GM19328 (cell line): ENCODE measurements around the gene THUMPD3.

Experiments used
- ATAC-seq: cut with Tn5 transposase; IDR thresholded peaks from one replicate; pipeline ENCODE4 v1.9.1; 2021; ENCODE audit warnings: mild to moderate bottlenecking, moderate library complexity; ENCODE audit not compliant: unreplicated experiment

The THUMPD3 gene

DNA sequence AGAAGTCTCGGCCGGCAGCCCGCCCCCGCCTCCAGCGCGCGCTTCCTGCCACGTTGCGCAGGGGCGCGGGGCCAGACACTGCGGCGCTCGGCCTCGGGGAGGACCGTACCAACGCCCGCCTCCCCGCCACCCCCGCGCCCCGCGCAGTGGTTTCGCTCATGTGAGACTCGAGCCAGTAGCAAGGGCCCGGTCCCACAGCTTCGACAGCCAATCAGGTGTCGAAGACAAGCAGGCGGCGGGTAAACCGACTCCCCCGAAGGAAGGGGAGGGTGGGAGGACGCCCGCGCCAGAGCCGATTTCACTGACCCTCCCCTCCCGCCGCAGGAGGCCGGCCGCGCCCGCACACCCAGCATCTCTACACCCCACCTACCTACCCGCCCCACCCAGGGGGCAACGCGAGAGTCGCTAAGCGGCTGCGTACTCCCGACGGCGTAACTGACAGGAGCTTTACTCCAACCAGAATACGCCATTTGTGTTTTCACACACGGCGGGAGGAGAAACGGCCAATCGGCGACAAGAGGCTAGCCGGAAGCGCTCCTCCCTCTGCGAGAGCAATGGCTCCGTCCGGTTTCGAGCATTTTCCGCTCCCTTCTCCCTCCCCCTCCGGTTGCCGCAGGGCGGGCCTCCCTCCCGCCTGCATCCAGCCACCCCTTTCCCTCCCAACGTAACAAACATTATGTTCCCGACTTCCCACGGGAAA lies 33.9 kb downstream of the THUMPD3 start:
- ATAC-seq: peak; percentile 74

DNA sequence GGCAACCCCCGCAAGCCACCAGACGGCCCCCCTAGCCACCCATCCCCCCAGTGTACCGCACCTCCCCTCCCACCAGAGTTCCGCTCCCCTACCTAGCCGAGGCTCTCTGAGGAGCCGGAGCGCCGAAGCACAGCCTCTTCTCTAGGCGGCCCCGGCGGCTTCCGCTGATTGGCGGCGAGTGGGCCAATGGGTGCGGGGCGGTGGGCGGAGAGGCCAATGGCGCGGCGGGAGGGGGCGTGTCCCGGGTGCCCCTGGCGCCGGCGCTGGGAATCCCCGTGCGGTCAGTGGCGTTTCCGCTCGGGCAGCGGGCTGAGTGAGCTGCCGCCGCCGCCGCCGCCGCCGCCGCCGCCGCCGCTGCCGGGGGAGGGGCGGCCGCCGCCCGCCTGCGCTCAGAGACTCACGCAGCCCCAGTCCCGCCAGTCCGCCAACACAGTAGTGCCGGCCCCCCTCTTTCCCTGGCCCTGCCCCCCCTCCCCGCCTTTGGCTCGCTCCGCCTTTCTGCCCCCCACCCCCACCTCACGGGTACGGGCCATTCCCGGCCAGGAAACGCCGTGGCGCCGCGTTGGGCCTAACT lies 34.6 kb downstream of the THUMPD3 start, which contains the start of gene SETD5:
Gene SETD5 (plus strand): TSS at position 284 of the 574 bp plus-strand sequence. CDS start 31,324 bp downstream, outside the sequence.
- peak; percentile 48 for ATAC-seq

DNA sequence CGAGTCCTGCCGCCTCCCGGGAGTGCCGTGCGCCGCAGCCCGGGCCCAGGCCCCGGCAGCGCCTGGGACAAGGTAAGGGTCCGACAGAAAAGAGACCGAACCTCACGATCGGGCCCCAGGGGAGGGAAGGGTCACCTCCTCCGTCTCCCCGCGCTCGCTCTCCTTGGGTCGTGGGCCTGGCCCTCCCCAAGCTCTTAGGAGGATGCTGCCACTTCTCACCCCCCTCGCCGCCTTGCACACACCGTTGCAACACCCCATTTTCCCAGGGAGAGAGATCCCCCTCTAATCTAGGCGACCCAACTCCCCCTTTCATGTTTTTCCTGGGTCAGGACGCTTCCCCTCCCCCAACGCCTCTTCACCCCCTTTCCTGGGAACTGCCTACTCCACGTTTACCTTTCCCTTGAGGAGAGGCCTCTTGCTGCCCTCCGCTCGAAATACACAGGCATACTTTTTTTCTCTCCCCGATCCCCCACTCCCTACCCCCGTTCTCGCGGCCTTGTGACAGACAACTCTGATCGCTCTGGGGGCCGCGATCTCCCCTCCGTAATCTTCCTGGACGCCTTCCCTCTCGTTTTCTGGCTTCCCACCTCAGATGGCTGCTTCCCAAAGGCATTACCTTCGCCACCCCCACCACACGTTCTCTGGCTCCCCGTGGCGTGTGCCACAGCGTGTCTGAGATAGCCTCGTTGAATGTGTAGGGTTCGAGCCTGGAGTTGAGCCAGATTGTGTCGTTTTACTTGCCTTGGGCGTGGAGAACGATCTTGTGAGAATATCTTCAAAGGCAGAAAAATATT lies 35.2 kb downstream of the THUMPD3 start:
- no peak for ATAC-seq

DNA sequence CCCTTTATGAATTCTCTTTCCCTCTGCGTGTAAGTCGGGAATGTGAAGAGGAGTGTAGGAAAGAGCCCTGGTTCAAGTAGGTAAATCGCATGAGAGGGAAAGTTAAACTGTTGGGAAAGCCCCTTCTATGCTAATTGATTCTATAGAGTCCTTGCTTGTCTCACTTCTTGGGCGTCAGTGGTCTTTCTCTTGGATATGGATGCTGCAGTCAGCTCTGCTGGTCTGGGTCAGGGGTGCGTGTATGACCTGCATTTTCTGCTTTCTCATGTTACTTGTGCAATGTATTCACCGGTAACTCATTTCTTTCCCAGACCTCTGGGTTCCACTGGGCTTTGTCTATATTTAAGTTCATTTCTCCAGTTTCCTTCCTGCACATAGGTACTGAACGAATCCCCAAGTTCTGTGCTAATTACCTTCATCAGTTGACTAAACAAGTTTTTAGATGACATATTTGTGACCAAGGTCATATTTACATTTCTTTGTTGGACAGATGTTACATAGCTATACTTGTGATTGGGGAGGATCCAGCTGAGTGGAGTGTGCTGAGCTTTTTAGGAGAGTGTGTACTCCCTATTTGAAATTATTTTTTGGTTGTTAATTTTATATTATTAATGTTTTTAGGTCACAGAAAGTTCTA lies 36.0 kb downstream of the THUMPD3 start:
- ATAC-seq: no peak

DNA sequence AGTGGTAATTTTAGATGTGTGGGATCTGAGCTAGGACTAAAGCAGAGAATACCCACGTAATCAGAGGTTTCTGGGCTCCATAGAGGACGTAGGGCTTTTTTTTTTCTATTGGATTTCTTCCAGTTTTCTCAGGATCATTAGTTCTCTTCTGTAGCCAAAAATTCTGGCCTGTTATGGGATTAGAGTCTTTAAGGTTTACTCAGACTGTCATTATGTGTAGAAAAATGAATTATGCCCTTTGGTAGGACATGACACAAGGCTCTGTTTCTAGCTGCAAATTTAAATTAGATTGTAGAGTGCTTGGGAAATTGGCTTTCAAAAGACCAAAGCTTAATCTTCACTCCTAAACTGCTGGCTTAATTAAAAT lies 36.5 kb downstream of the THUMPD3 start:
- ATAC-seq: no peak

DNA sequence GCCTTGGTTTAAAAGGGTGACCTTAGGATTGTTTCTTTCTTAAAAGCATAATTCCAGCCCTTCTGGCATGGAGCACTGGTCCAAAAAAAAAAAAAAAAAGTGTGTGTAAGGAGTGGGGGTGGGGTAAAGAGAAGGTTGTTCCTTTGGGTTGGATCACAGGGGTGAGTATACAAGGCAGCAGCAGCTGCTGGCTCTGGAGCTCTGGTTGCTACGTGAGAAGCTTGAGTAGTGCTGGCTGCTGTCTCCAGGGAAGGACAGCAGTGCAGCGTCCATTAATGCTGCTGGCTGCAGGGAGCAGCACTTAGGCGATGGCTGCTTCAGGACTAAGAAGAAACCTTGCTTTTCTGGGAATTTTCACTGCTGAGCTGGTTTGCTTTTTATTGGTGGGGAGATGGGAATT lies 36.9 kb downstream of the THUMPD3 start:
- ATAC-seq: no peak

DNA sequence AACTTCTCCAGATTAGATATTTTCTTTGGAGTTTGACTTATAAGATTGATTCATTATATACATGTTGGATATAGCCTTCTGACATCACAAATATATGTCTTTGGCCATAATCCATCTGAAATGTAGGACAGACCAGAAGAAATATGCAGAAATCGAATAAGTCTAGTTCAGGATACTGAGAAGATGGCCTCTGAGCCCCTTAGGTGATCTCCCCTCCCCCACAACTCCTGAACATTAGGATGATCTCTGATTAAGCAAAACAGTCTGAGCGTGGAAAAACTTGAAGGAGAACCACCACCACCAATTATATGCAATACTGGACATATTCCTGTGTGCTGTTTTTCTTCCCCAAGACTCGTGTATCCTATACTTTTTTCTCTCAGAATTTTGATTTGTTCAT lies 37.8 kb downstream of the THUMPD3 start:
- ATAC-seq: no peak

DNA sequence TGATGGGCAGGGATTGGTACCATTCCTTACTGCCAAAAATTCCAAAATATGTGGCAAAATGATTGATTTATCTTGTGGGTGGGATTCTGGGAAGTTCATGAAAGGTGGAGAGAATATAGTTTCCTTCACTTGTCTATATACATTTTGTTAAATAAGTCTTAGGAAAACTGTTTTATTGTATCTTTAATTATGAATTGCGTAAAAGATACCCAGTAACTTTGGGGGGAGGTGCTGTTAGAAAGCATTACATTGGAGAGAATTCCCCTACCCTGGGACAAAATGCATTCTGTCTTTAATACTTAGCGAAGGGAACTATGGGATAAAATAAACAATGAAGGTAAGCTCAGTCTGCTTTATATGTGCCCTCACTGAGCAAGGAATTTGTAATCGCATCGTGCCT lies 39.1 kb downstream of the THUMPD3 start:
- no peak for ATAC-seq

DNA sequence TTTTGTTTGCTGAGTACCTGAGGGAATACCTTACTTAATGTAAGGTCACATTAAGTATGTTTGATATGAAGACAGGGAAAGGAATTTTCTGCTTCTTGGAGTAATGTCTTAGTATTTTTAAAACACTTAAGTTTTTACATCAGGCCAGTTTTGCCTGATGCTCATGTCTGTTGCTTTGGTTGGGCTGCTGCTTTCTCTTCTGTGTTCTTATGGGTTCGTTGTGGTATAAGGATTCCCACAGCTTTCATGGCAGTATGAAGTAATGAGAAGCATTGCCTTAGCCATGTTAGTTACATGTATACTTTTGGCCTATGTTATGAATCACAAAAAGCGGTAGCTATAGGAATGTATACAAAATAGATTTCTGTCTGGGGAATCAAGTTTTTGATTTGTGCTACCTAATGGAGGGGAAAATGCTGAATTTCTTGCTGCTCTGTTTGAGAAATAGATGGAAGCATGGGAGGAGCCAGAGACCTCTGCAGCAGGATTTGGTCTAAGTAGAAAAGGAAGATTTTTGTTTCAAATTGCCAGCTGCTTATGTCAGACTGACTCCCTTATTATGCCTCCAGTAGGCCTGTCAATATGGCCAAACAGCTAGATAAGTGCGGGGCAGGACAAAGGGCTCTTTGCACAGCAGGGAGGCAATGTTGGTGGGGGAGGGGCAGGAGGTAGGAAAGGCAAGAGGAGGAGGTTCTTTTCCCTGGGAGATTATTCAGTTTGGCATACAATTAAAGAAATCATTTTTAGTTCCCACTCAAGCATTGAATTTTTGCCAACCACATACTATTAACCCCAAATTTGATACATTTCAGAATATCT lies 39.8 kb downstream of the THUMPD3 start:
- ATAC-seq: no peak

DNA sequence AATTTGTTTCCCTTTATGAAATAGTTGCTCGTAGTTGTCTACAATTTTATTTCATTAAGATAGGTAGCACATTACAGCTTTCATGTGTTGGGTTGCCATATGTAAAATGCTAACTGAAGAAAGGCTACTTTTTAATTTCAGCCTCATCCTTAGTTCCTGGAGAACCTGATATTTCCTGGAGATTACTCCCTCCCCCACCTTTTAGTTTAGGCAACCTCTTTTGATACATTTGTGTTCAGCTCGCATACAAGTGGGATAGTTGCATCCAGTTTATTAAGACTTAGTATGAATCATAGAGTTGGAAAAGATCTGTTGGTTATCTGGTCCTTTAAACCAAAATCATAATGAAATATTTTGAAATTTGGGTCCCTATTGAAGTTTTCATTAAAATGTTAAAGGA lies 40.6 kb downstream of the THUMPD3 start:
- no peak for ATAC-seq

DNA sequence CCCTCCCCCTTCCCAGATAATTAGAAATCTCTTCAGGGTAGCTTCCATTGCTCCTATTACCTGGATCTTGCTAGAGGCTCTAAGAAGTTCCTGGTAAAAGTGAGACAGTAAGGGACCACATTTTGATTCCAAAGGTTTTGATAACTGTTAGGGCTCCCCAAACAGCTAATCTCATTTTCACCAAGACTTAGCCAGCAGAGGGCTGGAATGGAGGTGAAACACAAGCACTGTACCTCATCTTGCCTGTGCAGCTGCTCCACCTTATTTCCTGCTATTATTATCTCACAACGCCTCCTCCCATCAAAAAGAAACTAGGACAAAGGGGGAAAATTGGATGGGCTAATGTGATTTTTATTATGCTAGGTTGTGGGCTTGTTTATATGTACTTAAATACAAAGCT lies 41.8 kb downstream of the THUMPD3 start:
- no peak for ATAC-seq

DNA sequence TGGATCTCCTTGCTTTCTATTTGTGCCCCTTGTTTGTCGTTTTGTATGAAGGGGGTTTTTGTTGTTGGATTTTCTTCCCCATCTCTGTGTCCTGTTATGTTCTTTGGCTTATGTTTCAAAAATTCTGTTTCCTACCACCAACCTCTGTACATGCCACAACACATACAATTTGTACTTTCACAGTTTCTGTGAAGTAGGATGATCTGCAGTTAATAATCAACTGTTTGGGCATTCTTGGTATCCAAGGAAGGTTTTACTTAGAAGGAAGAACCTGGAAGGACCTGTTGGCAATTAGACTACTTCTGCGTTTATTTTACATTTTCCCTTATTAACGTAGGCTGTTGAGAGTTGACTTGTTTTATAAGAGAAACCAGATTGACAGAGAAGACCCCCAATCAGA lies 42.9 kb downstream of the THUMPD3 start:
- ATAC-seq: no peak

DNA sequence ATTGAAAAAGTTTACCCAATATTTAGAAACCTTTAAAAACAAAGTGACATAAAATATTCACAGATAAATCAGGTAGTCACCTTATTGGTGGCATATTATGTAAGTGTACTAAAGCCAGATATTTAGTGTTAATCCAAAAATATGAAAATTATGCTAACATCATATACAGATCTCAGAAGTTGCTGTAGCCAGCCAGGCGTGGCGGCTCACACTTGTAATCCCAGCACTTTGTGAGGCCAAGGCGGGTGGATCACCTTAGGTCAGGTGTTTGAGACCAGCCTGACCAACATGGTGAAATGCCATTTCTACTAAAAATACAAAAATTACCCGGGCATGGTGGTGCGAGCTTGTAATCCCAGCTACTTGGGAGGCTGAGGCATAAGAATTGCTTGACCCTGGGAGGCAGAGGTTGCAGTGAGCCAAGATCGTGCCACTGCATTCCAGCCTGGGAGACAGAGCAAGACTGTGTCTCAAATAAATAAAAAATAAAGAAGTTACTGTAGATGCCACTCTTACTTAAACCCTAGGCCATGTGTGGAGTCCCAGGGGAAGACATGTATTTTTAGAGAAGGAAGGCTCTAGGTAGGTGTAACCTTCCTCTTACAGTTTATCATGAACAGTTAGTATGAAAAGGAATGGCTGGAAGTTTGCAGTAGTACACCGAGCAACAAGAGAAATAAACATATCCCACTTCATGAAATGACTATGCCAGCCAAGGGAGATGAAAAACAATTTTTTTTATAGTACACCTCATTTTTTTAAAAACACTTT lies 44.2 kb downstream of the THUMPD3 start:
- ATAC-seq: no peak

DNA sequence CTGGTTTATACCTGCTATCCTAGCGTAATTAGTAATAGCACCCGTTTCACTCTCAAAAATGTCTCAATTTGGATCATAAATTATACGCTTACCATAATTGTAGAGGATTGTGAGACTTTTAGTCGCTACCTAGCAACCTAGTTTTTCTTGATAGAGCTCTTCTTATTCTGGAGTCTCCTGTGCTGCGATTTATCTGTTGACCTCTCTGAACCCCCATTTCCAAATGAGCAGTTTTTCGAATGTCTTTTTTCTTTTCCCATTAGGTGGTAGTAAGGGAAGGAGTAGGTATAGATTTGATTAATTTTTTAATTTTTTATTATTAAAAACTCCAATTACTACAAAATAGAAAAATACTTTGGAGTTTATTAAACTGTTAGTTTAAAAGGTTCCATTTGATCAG lies 45.2 kb downstream of the THUMPD3 start:
- no peak for ATAC-seq

DNA sequence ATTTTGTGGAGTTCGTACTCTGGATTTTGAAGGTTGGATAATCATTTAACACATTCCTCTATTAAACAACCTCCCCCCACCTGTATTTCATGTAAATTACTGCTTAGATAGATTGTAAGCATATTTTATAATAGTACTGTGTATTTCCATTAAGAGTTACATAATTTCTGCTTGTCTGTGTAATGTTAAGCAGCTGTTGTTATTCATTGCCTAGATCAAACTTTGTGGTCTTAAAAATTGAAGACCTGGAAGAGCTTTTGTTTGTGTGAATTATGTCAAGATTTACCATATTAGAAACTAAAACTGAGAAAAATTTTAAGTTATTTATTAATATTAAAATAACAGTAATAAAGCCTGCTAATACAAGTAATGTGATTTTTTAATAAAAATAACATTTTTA lies 45.7 kb downstream of the THUMPD3 start:
- no peak for ATAC-seq

DNA sequence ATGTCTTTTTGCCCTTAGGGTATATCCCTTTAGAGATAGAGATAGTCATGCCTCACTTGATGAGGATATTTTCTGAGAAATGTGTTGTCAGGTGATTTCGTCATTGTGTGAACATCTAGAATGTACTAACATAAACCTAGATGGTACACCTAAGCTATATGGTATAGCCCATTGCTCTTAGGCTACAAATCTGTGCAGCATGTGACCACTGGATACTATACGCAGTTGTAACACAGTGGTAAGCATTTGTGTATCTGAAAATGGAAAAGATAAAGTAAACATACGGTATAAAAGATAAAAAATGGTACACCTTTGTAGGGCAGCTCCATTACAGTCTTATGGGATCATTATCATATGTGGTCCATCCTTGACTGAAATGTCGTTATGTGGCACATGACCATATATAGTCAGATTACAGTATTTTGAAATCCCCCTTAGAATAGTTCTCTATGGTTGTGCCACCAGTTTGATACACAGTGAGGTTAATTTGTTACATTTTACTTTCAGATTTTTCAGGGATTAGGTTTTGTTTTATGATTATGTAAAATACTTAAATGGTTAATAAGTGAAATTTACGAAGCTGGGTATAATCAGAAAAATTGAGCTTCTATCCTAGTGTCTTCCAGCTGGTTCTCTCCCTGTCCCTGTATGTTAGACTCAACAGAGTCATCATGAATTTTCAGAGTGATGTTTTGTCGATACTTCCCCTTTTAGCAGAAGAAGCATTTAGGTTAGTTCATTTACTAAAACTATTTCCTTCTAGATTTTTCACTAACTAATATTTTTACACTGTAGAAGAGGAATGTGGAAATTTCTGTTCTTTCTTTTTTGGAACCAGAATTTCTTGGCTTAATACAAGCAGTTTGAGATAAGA lies 47.4 kb downstream of the THUMPD3 start:
- ATAC-seq: no peak

DNA sequence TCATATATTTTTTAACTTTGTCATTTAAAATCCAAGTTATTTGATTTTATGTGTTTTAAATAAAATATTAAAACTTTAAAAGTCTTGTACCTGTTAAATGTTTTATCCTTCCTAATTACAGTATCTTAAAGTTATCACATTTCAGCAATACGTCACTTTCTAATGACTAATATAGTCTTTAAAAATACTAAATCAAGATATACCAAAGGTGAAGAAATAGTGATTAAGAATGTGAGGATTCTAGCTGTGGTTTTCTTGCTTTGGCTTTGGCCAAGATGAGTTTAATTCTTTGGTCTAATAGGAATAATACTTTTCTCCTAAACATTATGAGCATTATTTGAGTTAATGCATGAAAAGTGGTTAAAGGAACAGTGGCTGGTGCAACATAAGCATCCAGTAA lies 48.4 kb downstream of the THUMPD3 start:
- no peak for ATAC-seq

DNA sequence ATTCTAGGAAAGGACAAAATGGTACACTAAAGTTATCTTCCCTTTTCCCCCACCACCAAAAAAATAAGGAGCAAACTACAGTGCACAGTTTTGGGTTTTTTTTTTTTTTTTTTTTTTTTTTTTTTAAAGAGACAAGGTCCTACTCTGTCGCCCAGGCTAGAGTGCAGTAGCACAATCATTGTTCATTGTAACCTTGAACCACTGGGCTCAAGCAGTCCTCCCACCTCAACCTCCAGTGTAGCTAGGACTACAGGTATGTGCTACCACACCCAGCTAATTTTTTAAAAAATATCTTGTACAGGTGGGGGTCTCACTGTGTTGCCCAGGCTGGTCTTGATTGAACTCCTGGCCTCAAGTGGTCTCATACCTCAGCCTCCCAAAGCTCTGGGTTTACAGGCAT lies 49.4 kb downstream of the THUMPD3 start:
- no peak for ATAC-seq

DNA sequence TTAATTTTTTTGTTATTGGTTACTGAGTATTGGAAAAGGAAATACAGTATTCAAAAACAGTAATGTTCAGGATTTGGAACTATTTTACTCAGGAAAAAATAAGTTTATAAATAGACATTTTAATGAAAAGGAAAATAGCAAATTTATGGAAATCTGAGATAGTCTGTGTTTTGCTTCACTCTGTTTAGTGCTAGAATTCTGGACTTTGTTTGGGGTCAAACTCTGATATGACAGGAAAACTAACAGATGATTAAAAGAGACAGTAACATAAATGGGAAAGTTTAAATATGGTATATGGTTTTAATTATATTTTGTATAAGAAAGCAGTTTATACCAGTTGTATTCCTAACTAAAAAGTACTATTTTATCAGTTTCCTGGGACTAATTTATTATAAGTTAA lies 52.0 kb downstream of the THUMPD3 start:
- no peak for ATAC-seq
